Cardiac fibroblast (primary cell): ENCODE data around the gene RGS5.
A peak's percentile ranks its signal among the peaks of the same experiment; 100 is the strongest.
"Not testable (repeated sequence)": the region's sequence is repeated elsewhere in the genome, so short reads cannot be mapped to it uniquely, and the experiment has no call there.

ENCODE experiments used
- DNase-seq, 2 donors: peaks; one replicate each; pipeline versions ENCODE4 v3.0.0 to v3.0.0-alpha.2; 2010; ENCODE audit warnings: low read depth in 2 of 2
- H3K4me3 ChIP-seq, 2 donors: replicated peaks in 1 of 2; 1 replicate in 1 of 2; 2 replicates in 1 of 2; pipeline ENCODE4 v1.5.1; 2011; ENCODE audit warnings: low read depth in 2 of 2, low read length in 2 of 2, mild to moderate bottlenecking in 2 of 2, moderate library complexity in 1 of 2
- TF ChIP-seq, protein P1 (sequence below): IDR thresholded peaks from one replicate; pipeline ENCODE4 v1.5.1; 2011; ENCODE audit warnings: low read depth, mild to moderate bottlenecking, low read length, inconsistent platforms

Gene RGS5, protein sequence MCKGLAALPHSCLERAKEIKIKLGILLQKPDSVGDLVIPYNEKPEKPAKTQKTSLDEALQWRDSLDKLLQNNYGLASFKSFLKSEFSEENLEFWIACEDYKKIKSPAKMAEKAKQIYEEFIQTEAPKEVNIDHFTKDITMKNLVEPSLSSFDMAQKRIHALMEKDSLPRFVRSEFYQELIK

DNA sequence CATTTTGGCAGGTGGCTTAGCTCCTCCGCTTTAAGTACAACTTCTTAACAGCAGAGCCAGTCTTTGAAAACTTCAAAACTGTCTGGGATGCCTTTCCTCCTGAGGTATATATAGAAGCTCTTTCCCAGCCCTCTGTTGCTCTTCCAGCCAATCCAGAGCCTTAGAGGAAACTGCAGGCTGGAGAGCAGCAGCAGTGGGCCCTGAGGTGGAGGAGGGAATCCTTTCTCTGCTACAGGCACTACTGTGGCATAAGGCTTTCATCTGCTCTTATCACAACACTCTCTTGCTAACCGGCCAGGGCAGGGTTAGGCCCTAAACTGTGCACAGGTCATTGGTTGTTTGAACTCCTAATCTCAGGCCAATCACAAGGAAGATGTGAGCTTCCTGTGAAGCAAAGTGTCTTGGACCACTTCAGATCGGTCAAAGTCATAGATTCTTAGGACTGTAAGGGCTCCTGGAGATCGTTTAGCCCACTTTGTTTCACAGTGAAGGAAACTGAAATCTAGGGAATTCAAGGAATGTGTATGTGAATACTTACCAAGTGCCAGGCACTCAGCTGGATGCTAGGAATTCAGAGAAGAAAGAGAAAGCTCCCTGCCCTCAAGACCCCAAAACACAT lies at the start of gene RGS5:
Gene RGS5, minus strand, starts transcription at position 84 of the 619 bp plus-strand sequence. Its CDS starts 81 bp downstream, at position 3.
- TF ChIP-seq, protein P1, sequence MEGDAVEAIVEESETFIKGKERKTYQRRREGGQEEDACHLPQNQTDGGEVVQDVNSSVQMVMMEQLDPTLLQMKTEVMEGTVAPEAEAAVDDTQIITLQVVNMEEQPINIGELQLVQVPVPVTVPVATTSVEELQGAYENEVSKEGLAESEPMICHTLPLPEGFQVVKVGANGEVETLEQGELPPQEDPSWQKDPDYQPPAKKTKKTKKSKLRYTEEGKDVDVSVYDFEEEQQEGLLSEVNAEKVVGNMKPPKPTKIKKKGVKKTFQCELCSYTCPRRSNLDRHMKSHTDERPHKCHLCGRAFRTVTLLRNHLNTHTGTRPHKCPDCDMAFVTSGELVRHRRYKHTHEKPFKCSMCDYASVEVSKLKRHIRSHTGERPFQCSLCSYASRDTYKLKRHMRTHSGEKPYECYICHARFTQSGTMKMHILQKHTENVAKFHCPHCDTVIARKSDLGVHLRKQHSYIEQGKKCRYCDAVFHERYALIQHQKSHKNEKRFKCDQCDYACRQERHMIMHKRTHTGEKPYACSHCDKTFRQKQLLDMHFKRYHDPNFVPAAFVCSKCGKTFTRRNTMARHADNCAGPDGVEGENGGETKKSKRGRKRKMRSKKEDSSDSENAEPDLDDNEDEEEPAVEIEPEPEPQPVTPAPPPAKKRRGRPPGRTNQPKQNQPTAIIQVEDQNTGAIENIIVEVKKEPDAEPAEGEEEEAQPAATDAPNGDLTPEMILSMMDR = no peak
- H3K4me3 ChIP-seq = no peak within 1 kb of the TSS
- DNase-seq = peak; percentile 25 to 67

- DNase-seq = no peak
- H3K4me3 ChIP-seq = no peak overlapping the region
- TF ChIP-seq, protein P1 = no peak
Measured at GRCh38 chr1:163250382-163250974, 47.8 kb upstream of the RGS5 start.

DNA sequence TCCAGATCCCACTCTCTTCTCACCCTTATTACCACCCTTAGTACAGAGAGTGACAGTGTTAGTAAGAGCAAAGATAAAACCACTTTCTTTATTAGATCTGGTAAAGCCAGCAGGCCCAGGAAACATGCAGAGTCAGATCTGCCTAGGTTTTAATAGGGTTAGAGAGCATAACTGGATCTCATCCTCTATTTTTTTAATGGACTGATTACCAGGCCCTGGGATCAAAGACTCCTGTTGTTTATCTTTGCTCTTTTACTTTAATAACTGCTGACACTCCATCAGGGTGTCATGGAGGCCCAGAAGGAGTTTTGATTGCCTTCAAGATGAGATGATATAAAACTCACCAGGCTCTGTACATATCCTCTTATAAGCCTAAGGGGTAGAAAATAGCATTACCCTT lies 45.3 kb upstream of the RGS5 start:
- TF ChIP-seq, protein P1 = no peak
- H3K4me3 ChIP-seq = no peak overlapping the region
- no peak for DNase-seq

- not testable (repeated sequence) for H3K4me3 ChIP-seq, DNase-seq
Measured at GRCh38 chr1:163244648-163245047, 41.9 kb upstream of the RGS5 start.

- no peak for DNase-seq
- H3K4me3 ChIP-seq = no peak overlapping the region
- TF ChIP-seq, protein P1 = no peak
Measured at GRCh38 chr1:163241746-163242145, 39.0 kb upstream of the RGS5 start.

DNA sequence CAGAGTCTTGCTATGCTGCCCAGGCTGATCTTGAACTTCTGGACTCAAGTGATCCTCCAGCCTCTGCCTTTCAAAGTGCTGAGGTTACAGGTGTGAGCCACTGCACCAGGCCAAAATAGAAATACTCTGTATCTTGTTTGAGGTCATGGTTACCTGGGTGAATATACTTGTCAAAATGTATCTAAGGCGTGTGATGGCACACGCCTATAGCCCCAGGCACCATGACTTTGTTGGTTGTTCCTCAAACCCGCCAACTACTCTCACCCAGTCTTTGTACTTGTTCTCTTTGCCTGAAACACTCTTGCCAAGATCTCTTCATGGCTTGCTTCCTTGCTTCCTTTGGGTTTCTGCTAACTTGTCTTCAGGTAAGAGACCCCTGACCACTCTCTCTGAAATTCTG lies 38.0 kb upstream of the RGS5 start:
- H3K4me3 ChIP-seq = no peak overlapping the region
- TF ChIP-seq, protein P1 = no peak
- no peak for DNase-seq

GRCh38 chr1:163233643-163234042 lies 30.9 kb upstream of the RGS5 start:
- H3K4me3 ChIP-seq, DNase-seq: not testable (repeated sequence)

DNA sequence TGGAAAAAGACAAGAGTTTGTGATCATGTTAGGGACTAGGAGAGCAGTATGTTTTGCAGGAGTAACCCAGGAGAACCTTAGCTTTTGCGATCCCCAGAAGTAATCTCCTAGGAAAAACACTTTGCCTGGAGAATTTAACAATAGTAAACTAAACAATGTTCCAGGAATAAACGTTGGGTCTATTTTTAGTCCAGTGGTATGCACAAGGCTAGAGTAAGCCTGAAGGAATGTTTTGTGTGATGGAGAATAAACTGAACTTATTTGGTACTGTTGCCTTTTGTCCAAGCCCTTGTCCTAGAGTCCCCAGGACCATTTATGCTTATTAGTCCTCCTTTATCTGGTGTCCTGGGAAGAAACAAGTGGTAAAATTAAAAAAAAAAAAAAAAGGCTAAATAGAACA lies 28.7 kb upstream of the RGS5 start:
- H3K4me3 ChIP-seq = no peak overlapping the region
- DNase-seq = peak; percentile 69 to 80
- TF ChIP-seq, protein P1 = no peak
